Suppressor macrophage treated with lipopolysaccharide for 4 hours (primary cell): ENCODE measurements around the gene EP300.

Experiments
- DNase-seq: peaks from one replicate; pipeline ENCODE4 v3.0.0-alpha.2; 2020

EP300 gene

DNA sequence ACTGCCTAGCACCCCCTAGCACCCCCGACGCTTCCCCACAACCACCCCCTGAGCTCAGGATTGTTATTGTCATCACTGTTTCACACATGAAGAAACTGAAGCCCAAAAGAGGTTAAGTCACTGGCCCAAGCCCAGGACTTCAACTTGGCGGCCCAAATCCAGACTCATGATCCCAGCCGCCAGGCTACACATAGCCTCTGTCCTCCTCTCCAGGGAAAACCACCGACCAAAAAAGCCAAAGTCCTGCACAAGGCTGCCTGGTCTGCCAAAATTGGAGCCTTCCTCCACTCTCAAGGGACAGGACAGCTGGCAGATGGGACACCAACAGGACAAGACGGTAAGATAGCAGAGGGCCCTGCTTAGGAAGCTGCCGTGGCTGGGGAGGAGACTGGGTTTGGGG lies 123.5 kb downstream of the EP300 start:
- DNase-seq, result no peak

- DNase-seq, result peak; percentile 11
Observed at GRCh38 chr22:41216984-41217383, 124.6 kb downstream of the EP300 start.

DNA sequence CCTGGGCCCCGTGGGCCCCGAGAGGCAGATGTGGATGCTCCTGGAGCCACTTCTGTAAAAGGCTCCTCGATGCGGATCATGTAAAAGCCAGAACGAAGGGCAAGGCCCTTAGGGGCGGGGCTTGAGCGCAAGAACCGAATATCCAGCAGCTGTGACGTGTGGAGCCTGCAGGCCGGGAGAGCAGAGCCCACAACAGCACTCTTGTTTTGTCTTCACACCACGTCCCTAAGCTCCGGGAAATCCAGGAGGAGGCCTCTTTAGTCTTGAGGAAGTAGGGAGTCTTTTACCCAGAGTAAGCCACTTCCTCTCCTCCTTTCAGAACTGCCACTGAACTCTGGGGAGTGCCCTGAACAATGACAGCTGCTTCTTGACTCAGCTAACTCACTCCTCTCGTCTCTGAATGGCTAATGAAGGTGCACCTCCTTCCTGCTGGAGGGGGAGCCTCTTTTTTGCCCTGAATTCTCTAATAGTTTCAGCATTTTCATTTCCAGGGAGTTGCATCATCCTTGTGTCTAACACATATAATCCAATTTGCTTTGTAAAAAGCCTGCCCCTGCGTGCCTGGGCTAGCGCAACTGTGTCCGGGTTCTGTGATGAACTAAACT lies 125.3 kb downstream of the EP300 start:
- peak; percentile 93 for DNase-seq

GRCh38 chr22:41222846-41223507 lies 130.6 kb downstream of the EP300 start:
- no peak for DNase-seq

- DNase-seq, result no peak
Observed at GRCh38 chr22:41223535-41223934, 131.1 kb downstream of the EP300 start.

DNA sequence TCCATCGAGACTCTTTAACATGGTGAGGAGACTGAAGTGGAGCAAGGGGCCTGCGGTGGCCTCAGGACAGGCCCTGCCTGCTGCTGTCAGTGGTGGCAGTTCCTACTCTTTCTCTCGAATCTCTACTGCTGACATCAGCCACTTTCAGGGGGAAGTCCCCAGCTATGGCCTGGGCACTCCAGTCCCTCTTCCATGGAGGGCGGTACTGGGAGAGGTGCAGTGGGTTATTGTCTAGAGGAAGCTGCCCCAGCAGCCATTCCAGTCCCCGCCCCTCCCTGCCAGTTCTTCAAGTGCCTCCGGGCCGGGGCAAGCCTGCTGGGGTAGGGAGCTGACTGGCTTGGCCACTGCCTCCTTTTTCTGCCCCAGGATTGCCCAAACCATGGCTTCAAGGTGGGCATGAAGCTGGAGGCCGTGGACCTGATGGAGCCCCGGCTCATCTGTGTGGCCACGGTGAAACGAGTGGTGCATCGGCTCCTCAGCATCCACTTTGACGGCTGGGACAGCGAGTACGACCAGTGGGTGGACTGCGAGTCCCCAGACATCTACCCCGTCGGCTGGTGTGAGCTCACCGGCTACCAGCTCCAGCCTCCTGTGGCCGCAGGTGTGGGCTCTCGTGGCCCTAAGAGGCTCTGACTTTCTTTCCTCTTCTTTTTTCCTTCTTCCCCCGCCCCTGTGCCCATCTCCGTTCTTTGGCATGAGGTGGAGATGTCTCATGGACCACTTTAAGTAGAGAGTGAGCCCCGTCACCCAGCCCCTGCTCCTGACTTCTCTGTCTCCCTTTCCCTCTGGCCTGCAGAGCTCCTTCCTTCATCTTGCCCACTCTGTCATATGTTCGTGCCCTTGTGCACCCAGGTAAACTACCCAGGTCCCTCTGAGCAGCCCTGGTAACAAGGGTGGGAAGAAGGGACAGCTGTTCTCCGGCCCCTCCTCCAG lies 134.6 kb downstream of the EP300 start:
- DNase-seq, result peak; percentile 60

- DNase-seq, result no peak
Observed at GRCh38 chr22:41229215-41229614, 136.8 kb downstream of the EP300 start.
